ENCODE results near the gene AIDA. TPM values are rescaled to one million over a fixed set of nuclear protein-coding genes. Genes with fewer than 3 reads are reported as not detected.
A peak's percentile ranks its signal among the peaks of the same experiment; 100 is the strongest.

Gene AIDA
- polyA plus RNA-seq, 1 of the 3 experiments (the other 2 are of a cell fraction), result 20.8 TPM

DNA sequence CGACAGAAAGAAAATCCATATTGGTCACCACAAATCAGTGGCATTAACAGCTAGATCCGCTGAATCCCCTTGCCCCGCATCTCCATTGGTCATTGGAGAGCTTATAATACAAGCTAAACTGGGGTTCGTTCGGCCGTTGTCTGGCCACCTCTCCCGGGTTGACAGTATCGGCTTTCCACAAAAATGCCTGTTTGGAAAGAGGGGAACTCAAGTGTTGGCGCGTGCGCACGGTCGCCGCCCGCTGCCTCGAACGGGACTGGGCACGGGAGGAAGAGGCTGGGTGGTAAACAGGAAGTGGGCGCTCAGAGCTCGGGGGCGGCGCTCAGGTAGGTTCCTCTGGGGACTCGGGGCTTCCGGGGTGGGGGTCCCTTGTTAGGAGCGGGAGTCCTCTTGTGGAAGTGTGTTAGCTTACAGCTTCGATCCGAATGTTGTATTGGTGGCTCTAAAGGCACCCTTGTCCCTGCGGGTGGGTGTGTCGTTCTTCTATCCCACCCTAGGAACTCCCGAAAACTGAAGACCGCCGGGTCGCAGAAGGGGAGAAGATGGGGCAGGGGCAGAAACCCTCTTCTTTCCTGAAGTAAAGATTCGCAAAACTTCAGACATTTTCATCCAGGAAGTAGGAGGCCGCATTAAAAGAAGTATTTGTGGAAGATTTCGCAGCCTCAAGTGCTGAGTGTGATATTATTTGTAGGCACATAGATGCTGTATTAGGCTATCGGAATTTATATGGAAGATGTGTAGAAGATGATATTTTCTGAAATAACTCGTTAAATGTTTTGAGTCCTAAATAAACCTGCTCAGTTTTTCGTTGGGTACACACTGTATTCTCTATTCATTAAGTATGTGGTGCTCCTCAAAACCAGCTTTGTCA lies 1.0 kb upstream of the AIDA start:
- Histone ChIP-seq H3K27ac (ENCODE audit: low read depth in 2 of 2, low read length in 1 of 2) (peak overlapping the region; percentile 93 to 99), H3K4me2 (peak overlapping the region; percentile 83), H3K79me2 (ENCODE audit: insufficient read depth) (peaks cover 66% of the 10 kb centered on the region), H3K36me3 (replicated peaks in 1 of 2; ENCODE audit: control insufficient read depth in 1 of 2, insufficient read depth in 2 of 2, low read length in 1 of 2) (peaks cover 24 to 34% of the 10 kb centered on the region in 2 experiments), H3K9ac (peak overlapping the region; percentile 83), H3K4me3 (ENCODE audit: low read depth in 2 of 2, low read length in 1 of 2) (peak overlapping the region; percentile 72 to 91), H3K4me1 (ENCODE audit: control insufficient read depth in 1 of 2, insufficient read depth in 2 of 2, low read depth in 1 of 2, low read length in 1 of 2) (peaks cover 0 to 11% of the 10 kb centered on the region in 2 experiments; a peak in 3 of 4 replicates), H2AFZ (ENCODE audit: low read depth) (peak overlapping the region; percentile 86), H3K27me3 (ENCODE audit: insufficient read depth) (no peaks in the 10 kb centered on the region), H3F3A (replicated peaks; ENCODE audit: insufficient read depth) (peaks cover 10% of the 10 kb centered on the region), H3K9me2 (no peaks in the 10 kb centered on the region), H4K20me1 (ENCODE audit: insufficient read depth) (no peaks in the 10 kb centered on the region), H3K9me3 (no peaks in the 10 kb centered on the region)
- ChIA-PET POLR2A (interaction anchor here (0.9 to 1.6 kb wide), 5 partner anchors 19 to 971 kb away, joined by 3 to 12 read pairs (median 4); partner anchors contain the start of genes DUSP10 and TAF1A), CTCF (interaction anchor here (0.9 to 2.0 kb wide), 4 partner anchors 19 to 410 kb away, joined by 3 to 4 read pairs (median 3); no protein-coding TSS in a partner anchor)
- peak; percentile 89 for DNase-seq
- 2% methylated on average over 39 of the region's 39 CpGs for WGBS (ENCODE audit: low lambda C conversion rate)
- TF ChIP-seq FOXM1 (IDR thresholded peaks at IDR 0.05; ENCODE audit: low read depth), result no peak
- TF ChIP-seq, protein P1, sequence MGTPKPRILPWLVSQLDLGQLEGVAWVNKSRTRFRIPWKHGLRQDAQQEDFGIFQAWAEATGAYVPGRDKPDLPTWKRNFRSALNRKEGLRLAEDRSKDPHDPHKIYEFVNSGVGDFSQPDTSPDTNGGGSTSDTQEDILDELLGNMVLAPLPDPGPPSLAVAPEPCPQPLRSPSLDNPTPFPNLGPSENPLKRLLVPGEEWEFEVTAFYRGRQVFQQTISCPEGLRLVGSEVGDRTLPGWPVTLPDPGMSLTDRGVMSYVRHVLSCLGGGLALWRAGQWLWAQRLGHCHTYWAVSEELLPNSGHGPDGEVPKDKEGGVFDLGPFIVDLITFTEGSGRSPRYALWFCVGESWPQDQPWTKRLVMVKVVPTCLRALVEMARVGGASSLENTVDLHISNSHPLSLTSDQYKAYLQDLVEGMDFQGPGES (IDR thresholded peaks at IDR 0.05; ENCODE audit: low read depth, low read length), result no peak; the same call in 1 of the 2 replicates
- peak; percentile 88 for TF ChIP-seq NRF1 (IDR thresholded peaks at IDR 0.05; ENCODE audit: low read depth, low read length)
- no peak for TF ChIP-seq NFIC (IDR thresholded peaks at IDR 0.05; ENCODE audit: borderline replicate concordance)
- peak; percentile 74 for TF ChIP-seq CHD2 (IDR thresholded peaks at IDR 0.05; ENCODE audit: low read length, partially characterized antibody)
- peak; percentile 75; the same call in 1 of the 2 replicates for TF ChIP-seq TAF1 (IDR thresholded peaks at IDR 0.05; ENCODE audit: borderline replicate concordance, low read depth, low read length)
- no peak for TF ChIP-seq RXRA (IDR thresholded peaks at IDR 0.05; ENCODE audit: borderline replicate concordance, low read depth)
- TF ChIP-seq SMC3 (IDR thresholded peaks at IDR 0.05; ENCODE audit: low read depth, low read length), result no peak
- TF ChIP-seq ELF1 (IDR thresholded peaks at IDR 0.05), result peak; percentile 89
- TF ChIP-seq JUND (IDR thresholded peaks at IDR 0.05), result no peak
- TF ChIP-seq RCOR1 (IDR thresholded peaks at IDR 0.05; ENCODE audit: low read length), result no peak
- TF ChIP-seq, protein P2, sequence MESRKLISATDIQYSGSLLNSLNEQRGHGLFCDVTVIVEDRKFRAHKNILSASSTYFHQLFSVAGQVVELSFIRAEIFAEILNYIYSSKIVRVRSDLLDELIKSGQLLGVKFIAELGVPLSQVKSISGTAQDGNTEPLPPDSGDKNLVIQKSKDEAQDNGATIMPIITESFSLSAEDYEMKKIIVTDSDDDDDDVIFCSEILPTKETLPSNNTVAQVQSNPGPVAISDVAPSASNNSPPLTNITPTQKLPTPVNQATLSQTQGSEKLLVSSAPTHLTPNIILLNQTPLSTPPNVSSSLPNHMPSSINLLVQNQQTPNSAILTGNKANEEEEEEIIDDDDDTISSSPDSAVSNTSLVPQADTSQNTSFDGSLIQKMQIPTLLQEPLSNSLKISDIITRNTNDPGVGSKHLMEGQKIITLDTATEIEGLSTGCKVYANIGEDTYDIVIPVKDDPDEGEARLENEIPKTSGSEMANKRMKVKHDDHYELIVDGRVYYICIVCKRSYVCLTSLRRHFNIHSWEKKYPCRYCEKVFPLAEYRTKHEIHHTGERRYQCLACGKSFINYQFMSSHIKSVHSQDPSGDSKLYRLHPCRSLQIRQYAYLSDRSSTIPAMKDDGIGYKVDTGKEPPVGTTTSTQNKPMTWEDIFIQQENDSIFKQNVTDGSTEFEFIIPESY (IDR thresholded peaks at IDR 0.05; ENCODE audit: borderline replicate concordance, low read depth), result no peak
- no peak for TF ChIP-seq GATA2 (CRISPR knock-in tag; IDR thresholded peaks at IDR 0.05)
- no peak for TF ChIP-seq YY1 (IDR thresholded peaks at IDR 0.05; ENCODE audit: low read depth)
- 0 out of 2 replicates have a peak, but pooled peaks have one; percentile 4 for TF ChIP-seq RAD21 (IDR thresholded peaks at IDR 0.05; ENCODE audit: low read length)
- no peak for TF ChIP-seq TCF12 (IDR thresholded peaks at IDR 0.05)
- TF ChIP-seq MXI1 (IDR thresholded peaks at IDR 0.05; ENCODE audit: low read depth, low read length), result 0 out of 2 replicates have a peak, but pooled peaks have one; percentile 36
- TF ChIP-seq RFX5 (IDR thresholded peaks at IDR 0.05; ENCODE audit: low read length), result no peak
- no peak for TF ChIP-seq FOSL2 (IDR thresholded peaks at IDR 0.05; ENCODE audit: borderline replicate concordance, low read depth)
- peak; percentile 82; the same call in 1 of the 2 replicates for TF ChIP-seq SIN3A (IDR thresholded peaks at IDR 0.05; ENCODE audit: borderline replicate concordance, low read depth, low read length)
- no peak for TF ChIP-seq EP300 (IDR thresholded peaks at IDR 0.05; ENCODE audit: borderline replicate concordance in 1 of 2, low read depth in 1 of 2, low read length in 1 of 2)
- TF ChIP-seq, protein P3, sequence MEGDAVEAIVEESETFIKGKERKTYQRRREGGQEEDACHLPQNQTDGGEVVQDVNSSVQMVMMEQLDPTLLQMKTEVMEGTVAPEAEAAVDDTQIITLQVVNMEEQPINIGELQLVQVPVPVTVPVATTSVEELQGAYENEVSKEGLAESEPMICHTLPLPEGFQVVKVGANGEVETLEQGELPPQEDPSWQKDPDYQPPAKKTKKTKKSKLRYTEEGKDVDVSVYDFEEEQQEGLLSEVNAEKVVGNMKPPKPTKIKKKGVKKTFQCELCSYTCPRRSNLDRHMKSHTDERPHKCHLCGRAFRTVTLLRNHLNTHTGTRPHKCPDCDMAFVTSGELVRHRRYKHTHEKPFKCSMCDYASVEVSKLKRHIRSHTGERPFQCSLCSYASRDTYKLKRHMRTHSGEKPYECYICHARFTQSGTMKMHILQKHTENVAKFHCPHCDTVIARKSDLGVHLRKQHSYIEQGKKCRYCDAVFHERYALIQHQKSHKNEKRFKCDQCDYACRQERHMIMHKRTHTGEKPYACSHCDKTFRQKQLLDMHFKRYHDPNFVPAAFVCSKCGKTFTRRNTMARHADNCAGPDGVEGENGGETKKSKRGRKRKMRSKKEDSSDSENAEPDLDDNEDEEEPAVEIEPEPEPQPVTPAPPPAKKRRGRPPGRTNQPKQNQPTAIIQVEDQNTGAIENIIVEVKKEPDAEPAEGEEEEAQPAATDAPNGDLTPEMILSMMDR (IDR thresholded peaks at IDR 0.05), result no peak
- TF ChIP-seq GABPA (IDR thresholded peaks at IDR 0.05; ENCODE audit: low read depth), result peak; percentile 82
- TF ChIP-seq, protein P4, sequence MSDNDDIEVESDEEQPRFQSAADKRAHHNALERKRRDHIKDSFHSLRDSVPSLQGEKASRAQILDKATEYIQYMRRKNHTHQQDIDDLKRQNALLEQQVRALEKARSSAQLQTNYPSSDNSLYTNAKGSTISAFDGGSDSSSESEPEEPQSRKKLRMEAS (IDR thresholded peaks at IDR 0.05; ENCODE audit: low read depth), result peak; percentile 76
